HG02981 (cell line): ENCODE data around the gene PFN3.
A peak's percentile ranks its signal among the peaks of the same experiment; 100 is the strongest.

Experiments used
- ATAC-seq: cut with Tn5 transposase; IDR thresholded peaks from one replicate; pipeline ENCODE4 v1.9.1; 2021; ENCODE audit warnings: mild to moderate bottlenecking, moderate library complexity; ENCODE audit not compliant: unreplicated experiment

Gene PFN3, protein sequence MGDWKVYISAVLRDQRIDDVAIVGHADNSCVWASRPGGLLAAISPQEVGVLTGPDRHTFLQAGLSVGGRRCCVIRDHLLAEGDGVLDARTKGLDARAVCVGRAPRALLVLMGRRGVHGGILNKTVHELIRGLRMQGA

DNA sequence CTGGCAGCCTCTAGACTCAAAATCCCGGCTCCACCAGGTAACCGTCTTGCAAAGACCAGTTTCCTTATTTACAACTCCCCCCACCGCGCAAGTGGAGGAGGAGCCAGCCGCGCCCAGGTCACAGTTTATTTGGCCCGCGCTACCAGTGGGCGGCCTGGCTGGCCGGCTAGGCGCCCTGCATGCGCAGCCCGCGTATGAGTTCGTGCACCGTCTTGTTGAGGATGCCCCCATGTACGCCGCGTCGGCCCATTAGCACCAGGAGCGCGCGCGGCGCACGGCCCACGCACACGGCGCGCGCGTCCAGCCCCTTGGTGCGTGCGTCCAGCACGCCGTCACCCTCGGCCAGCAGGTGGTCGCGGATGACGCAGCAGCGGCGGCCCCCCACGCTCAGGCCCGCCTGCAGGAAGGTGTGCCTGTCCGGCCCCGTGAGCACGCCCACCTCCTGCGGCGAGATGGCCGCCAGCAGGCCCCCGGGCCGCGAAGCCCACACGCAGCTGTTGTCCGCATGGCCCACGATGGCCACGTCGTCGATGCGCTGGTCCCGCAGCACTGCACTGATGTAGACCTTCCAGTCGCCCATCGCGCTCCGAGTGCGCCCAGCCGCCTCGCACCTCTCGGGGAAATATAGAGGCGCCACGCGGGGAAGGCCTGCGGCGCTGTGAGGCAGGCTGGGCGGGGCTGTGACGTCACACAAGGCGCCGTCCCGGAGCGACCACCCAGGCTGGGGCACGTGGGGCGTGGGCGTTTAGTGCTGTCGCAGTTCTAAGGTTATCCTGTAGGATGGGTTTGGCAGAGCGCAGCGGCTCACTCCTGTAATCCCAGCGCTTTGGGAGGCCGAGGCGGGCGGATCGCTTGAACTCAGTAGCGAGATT is at the start of gene PFN3:
TSS of gene PFN3 (minus strand) at position 665 of the 872 bp plus-strand sequence. CDS start at position 580, 85 bp downstream.
- ATAC-seq, result no peak

DNA sequence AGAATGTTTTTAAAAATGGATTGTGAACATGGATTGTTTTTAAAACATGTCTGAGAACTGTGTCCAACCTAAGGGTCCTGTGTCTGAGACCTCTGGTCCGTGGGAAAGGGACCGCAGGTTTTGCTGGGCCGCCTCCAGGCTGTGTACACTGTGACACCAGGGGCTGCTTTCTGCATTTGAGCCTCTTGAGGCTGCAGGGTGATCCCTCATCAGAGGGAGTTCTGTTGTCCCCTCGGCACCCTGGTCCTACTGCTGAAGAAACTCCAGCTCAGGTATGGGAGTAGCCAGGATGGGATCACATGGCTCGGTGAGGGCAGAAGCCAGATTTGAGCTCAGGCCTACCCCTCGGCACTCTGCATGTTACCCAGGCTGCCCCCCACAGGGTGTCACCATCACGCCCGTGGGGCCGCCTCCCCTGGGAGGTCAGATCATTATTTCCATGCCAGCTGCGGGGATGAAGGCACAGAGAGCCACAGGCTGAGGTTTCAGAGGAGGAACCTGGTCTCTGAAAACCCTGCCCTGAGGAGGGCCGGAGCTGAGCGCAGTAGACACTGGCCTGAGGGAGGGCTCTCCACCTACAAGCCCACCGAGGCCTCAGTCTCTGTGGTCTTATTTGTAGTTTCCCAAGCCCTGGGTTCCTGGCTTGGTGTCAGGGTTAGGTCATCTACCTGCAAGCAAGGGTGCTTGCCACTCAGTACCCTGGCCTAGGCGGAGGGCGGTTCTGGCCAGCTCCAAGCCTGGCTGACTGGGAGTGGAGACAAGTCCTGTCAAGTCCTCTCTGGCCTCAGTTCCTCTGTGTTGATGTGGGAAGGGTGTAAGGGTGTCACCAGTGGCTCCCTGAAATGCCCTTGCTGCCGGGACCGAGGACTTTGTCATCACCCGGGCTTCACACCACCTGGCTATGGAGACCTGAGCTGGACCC is 48.9 kb upstream of the PFN3 start:
- ATAC-seq, result no peak

DNA sequence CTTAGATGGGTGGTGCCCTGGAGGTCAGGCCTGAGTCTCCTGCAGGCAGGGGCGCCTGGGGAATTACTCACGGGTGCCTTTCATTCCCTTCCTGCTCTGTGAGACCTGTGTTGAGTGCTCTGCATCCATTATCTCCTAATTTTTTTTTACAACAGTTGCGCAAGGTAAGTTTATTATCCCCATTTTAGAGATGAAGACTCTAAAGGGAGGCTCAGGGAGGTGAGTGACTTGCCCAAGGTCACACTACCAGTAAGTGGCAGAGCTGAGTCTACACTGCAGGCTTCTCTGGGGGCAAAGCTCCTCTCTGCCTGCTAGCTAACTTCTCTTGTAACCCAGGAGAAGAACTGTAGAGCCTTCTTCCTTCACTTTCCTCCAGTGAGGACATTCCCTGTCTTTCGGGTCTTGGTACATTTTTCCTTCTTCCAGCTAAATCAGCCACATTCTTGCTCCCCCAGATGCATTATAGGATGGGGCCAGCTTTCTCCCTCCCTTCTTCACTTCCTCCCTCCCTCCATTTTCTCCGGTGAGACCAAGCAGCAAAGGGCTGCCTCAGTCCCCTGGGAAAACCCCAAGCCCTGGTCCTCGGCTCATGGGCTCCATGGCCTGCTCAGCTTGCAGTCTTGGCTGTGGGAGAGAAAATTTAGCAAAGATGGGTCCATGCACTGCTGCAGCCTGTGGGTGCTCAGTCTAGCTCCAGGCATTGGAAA is 47.9 kb upstream of the PFN3 start:
- no peak for ATAC-seq

DNA sequence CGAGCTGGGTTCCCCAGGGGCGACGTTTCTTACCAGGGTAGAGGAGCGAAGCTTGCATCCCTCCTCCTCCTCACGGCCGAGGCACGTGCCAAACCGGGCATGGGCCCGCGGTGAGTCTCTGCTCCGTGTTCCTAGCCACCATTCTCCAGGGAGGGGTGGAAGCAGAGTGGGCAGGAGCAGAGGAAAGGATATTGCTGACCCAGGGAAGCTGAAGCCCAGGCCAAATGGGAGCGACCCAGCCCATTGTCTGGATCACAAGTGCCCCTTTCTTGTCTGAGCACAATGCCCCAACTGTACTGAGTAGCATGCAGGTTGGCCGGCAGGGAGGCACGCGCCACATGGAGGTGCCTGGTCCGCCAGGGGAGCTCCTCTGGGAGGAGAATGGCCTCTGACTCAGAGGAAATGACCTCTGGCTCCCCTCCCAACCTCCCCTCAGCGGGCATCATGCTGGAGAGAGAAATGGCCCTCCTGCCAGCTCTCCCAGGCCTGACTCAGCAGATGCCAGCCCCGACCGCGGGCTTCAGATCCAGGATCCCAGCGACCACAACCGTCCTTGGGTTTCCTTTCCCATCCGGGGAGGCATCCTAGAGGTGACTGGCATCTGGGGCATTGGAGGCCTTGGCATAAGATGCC is 47.3 kb upstream of the PFN3 start:
- no peak for ATAC-seq

DNA sequence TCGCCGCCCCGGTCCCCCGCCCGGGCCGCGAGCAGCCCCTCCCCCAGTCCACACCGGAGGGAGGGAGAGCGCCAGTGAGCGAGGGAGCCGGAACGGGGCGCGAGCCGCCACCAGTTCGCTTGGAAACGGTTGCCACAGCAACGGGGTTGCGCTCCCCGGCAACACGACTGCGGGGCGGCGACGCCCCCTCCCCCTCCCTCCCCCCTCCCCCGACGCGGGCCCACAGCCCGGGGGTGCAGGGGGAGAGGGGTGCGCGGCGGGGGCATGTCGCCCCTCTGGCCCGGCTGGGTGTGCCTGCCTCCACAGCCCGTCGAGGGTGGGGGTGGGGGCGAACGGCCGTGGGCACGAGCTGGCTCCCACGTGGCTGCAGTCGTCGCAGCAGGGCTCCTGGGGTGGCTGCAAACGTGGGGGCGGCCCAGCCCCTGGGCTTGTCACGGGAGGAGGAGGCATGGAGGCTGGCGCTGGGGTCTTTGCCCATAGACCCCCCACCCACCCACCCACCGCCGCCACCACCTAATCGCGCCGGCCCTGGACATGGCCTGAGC is 46.7 kb upstream of the PFN3 start:
- peak; percentile 39 for ATAC-seq

DNA sequence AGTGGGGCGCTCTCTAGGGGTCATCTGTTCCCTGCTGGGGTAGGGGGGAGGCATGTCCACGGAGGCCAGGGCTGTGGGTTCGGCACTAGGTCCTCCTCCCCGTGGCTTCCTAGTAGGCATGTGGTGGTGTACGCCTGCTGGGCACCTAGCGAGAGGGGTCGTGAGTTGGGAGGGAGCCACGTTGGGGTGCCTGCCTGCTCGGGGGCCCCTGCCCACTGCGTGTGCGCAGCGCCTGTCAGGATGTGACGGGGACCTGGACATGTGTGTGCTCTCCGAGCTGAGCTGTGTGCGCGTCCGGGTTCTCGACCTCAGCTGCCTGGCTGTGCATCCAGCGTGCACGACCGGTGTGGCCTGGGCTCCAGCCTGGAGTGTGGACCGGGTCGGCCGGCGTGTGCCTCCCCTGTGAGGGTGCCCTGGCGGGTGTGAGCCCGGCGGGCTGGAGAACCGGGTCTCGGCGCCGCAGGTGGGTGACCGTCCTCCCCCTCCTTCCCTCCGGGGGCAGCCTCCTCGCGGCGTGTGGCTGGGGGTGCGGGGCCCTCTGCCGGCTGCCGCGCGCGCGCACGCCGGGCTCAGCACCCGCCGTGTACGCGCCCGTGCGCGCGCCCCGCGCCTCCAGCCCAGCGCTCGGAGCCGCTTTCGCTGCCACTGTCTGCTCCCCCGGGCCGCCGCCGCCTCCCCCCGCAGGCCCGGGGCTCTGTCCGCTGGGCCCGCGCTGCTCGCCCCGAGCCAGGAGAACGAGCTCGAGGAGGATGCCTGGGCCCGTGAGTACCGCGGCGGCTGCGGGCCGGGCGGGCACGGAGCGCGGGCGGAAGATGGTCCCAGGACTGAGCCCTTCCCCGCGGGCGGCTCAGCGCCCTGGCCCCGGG is 46.0 kb upstream of the PFN3 start, which contains the start of gene PRR7:
TSS of gene PRR7 (plus strand) at position 615 of the 866 bp plus-strand sequence. CDS start 8,254 bp downstream, outside the sequence.
- peak; percentile 51 for ATAC-seq

DNA sequence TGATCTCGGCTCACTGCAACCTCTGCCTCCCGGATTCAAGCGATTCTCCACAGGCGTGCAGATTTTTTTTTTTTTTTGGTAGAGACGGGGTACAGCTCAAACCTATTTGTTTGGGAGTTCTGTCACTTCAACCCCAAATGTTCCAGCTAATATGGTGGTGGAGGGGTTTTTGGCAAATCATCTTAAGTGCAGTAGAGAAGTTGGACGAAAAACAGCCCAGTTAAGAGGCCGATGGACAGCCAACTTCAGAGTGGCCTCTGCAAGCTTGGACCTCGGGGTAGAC is 45.4 kb upstream of the PFN3 start:
- ATAC-seq, result no peak

DNA sequence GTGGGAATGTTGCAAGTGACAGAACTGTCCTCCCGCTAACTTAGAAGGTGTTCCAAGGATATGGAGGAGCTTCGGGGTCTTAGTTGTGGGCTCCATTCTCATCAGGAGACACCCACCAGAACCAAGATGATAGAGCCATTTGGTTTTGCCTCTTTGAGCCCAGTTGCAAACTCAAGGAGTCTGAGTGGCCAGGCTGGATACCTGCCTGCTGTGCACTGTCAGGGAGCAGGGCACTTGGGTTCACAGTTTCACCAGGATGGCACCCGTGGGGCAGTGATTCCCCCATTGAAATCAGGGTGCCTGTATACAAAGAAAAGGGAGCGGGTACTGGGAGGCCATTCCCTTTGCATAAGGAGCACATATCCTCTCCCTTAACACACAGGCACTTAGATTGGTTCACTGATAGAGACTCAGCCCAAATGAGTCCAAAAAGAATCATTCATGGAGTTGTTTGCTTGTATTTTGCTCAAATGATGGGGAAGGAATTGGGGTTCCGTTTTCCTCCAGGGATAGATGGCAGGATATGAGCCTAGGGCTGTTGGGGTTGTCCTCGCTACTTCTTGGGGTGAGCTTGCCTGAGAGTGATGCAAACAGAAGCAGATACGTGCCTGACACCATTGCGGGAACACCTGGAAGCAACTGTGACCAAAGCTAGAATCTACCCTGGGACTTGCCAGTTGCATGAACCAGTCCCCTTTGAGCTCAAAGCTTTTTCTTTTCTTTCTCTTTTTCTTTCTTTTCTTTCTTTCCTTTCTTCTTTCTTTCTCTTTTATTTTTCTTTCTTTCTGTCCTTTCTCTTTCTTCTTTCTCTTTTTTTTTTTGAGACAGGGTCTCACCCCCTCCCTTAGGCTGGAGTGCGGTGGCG is 44.8 kb upstream of the PFN3 start:
- no peak for ATAC-seq

DNA sequence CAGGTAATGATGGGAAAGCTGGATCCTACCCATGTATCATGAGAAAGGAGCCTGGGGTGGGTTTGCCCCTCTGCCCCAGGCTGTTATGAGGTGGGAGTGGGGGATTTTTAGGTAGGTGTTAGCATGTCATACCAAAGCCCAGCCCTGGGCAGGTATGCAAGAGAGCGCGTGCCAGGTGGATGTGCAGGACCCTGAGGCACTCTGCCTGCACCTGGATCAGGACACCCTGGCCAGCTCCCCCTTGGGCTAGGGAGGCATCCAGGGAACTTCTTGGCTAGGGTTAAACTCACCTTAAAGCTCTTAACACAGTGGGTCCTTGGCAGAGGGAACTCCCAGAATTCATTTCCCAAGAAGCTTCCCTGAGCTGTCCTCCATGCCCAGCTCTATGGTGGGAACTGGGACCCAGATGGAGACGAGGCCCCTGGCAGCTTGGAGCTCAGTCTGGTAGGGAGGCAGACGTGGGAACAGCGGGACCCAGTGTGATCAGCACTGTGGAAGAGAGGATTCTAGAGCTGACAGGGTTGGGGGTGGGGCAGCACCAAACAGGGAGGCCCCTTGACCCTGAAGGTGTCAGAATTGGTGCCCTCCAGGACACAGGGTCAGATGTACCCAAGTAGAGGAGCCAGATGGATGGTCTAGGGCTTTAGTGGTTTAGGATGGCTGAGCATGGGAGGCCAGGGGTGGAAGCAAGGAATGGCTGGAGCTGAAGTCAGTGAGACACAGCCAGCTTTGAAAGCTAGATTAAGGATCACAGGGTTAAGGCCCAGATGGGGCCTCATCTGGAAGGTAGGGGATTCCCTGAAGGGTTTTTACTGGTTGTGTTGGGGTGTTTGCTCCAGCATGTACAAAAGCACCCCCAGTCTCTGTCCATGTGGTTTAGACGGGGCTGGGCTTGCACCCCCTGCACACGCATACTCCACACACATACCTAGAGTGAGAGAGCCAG is 43.9 kb upstream of the PFN3 start:
- ATAC-seq, result no peak

DNA sequence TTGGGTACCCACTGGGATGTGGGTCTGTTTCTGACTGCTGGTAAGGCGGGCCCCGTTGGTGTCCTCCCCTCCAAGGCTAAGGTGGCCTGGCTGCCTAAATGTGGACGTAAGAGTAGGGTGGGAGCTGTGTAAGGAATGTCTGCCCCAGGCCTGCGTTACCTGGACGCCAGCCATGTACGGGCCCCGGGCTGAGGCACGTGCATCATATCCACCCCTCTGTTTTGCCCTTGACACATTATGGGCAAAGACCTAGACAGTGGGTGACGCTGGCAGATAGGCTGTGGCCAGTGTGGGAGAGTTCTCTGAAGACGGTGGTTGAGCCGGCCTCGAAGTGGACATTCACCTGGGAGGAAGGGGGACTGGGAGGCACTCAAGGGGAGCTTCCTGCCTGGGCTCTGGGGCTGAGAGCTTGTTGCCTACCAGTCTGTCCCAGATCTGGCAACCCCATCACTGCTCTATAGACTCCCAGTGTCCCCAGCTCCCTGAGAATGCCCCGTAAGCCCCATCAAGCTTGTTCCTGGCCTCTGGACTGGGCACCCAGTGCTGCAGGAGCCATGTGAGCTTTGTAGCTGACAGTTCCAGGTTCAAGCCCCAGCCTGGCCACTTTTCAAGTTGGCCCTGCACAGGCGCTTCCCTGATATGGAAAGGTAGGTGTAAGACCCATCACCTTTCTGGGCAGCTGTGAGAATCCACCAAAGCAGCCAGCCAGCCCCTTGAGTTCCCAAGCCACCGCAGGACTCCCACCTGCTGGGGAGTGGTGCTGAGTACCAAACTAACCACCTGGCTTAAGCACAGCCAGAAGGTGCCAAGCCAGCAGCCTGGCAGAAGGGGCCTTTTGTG is 42.9 kb upstream of the PFN3 start:
- no peak for ATAC-seq

DNA sequence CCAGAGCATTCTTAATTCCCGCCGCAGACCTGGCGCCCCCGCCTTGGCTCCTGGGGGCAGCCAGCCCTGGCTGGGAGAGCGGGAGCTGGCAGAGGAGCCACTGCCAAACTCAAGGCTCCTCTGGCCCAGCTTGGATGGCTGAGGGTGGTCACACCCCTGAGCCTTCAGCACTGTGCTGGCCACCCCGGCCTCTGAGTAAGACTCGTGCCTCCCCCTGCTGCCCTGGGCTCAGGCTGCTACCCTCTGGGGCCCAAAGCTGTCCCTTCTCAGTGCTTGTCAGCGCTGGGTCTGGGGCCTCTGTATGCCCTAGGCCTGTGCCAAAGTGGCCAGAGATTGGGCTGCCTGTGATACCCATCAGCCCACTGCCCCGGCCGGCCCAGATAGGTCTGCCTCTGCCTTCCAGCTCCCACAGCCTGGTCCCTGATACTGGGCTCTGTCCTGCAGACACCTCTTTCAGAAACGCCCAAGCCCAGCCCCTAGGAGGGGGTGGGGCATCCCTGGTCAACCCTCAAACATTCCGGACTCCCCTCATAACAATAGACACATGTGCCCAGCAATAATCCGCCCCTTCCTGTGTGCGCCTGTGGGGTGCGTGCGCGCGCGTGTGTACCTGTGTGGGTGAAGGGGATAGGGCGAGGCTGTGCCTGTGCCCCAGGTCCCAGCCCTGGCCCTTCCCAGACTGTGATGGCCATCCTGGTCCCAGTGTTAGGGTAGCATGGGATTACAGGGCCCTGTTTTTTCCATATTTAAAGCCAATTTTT is 41.8 kb upstream of the PFN3 start:
- no peak for ATAC-seq

DNA sequence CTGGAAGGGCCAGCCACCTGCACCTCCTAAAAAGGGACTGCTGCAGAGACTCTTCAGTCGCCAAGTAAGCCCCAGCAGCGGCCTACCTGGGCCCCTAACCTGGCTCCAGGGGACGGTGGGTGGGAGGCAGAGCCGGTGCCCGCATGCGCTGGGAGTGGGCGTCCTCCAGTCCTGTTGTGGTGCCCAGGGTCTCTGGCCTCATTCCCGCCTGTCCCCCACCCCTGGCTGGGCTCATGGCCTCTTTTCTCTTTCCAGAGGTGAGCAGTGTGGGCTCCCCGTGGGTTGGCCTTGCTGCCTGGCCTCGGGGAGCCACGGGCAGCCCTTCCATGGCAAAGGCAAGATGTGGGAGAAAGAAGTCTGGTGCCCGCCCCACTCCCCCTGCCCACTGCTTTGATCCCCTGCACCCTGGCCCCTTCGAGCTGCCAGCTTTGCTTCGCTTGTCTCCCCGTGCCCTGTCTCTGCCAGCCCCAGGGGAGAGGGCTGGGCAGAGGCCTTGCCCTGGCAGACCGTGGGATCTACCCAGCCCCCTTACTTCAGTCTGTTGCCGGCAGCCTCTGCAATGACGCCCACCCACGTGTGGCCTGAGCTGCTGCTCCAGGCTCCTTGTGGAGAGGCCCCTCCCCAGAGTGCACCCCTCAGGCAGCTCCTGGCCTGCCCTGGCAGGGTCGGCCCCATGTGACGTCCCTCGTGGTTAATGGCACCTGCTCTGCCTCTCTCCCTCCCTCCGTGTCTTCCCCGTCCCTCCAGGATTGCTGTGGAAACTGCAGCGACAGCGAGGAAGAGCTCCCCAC is 40.7 kb upstream of the PFN3 start:
- ATAC-seq, result no peak

DNA sequence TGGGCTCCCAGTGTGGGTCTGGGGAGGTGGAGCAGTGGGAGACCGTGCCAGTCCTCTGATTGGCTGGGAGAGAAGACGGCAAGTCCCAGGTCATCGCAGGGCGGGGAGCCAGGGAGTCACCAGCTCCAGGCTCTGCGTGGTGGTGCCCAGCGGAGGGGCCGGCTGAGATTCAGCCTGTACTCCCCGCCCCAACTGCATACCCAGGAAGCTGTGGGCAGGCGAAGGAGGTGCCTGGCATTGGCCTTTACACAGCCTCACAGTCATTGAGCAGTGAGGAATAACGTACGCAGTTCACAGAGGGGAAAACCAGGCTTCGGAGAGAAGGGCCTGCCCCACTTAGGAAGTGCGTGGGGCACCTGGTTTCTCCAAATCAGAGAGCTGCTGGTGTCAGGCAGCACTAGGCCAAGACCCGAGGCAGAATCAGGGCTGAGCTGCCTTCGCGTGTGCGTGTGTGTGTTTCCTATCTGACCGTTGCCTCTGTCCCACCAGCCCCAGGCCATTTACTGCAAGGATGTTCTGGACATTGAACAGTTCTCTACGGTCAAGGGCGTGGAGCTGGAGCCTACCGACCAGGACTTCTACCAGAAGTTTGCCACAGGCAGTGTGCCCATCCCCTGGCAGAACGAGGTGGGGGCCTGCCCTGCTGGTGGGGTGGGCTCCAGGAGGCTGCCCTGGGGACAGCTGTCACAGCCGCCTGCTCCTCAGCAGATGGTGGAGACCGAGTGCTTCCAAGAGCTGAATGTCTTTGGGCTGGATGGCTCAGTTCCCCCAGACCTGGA is 39.9 kb upstream of the PFN3 start:
- ATAC-seq, result no peak

DNA sequence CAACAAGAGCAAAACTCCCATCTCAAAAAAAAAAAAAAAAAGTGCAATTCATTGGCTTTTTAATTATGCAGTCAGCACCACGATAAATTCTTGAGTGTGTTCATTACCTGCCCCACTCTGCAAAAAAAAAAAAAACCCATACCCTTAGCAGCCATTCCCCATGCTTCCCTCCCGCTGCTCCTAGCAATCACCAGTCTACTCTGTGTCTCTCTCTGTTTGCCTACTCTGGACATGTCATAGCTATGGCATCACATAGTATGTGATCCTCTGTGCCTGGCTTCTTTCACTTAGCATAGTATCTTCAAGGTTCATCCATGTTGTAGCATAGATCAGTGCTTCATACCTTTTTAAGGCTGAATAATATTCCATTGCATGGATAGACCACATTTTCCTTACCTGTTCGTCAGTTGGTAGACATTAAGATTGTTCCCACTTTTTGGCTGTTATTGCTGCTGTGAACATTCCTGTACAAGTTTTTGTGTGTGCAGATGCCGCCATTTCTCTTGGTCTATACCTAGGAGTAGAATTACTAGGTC is 39.1 kb upstream of the PFN3 start:
- ATAC-seq, result no peak
